ENCODE measurements around the gene PRPSAP1.
A peak's percentile ranks its signal among the peaks of the same experiment; 100 is the strongest.

PRPSAP1 gene

GRCh38 chr17:76264755-76265623 lies 88.7 kb downstream of the PRPSAP1 start, which contains the start of gene UBALD2:
TSS of gene UBALD2 (plus strand) at chr17:76265348. CDS start at chr17:76265506, 158 bp downstream.
- peak; percentile 96 to 98 for DNase-seq

GRCh38 chr17:76264425-76264754 lies 89.3 kb downstream of the PRPSAP1 start:
- no peak for DNase-seq

GRCh38 chr17:76263896-76264295 lies 89.8 kb downstream of the PRPSAP1 start:
- no peak for DNase-seq

GRCh38 chr17:76262732-76263344 lies 90.9 kb downstream of the PRPSAP1 start:
- DNase-seq, result no peak

- no peak for DNase-seq
Measured at GRCh38 chr17:76261421-76262215, 92.1 kb downstream of the PRPSAP1 start.

- DNase-seq, result no peak
Measured at GRCh38 chr17:76260669-76261068, 93.0 kb downstream of the PRPSAP1 start.

- no peak for DNase-seq
Measured at GRCh38 chr17:76260220-76260619, 93.5 kb downstream of the PRPSAP1 start.

All from NCI-H187 (cell line).